ENCODE measurements around the gene MACC1. TPM values are rescaled to one million over a fixed set of nuclear protein-coding genes. Genes with fewer than 3 reads are reported as not detected.
A peak's percentile ranks its signal among the peaks of the same experiment; 100 is the strongest.

MACC1 gene
- polyA plus RNA-seq, 1 of the 3 experiments (the other 2 are of a cell fraction) = not detected

GRCh38 chr7:20199015-20199737 is 18.0 kb downstream of the MACC1 start:
- Histone ChIP-seq H2AFZ (ENCODE audit: low read depth) (peak overlapping the region; percentile 70), H3K4me3 (ENCODE audit: low read depth in 2 of 2, low read length in 1 of 2) (no peak overlapping the region), H3K27ac (ENCODE audit: low read depth in 2 of 2, low read length in 1 of 2) (peak overlapping the region in 1 of 2 experiments; percentile 39; a peak in 2 of 4 replicates), H3K4me2 (peak overlapping the region; percentile 16; the same call in 1 of the 2 replicates), H3K9ac (no peak overlapping the region), H3K36me3 (replicated peaks in 1 of 2; ENCODE audit: control insufficient read depth in 1 of 2, insufficient read depth in 2 of 2, low read length in 1 of 2) (no peaks in the 10 kb centered on the region), H3K9me3 (no peaks in the 10 kb centered on the region), H3K27me3 (ENCODE audit: insufficient read depth) (no peaks in the 10 kb centered on the region), H3K4me1 (ENCODE audit: control insufficient read depth in 1 of 2, insufficient read depth in 2 of 2, low read depth in 1 of 2, low read length in 1 of 2) (peaks cover 0 to 9% of the 10 kb centered on the region in 2 experiments; a peak in 2 of 4 replicates), H3K9me2 (no peaks in the 10 kb centered on the region), H3F3A (replicated peaks; ENCODE audit: insufficient read depth) (peaks cover 7% of the 10 kb centered on the region), H3K79me2 (ENCODE audit: insufficient read depth) (no peaks in the 10 kb centered on the region), H4K20me1 (ENCODE audit: insufficient read depth) (no peaks in the 10 kb centered on the region)
- POLR2A ChIA-PET = no interaction called here
- CTCF ChIA-PET = interaction anchor here (1.4 to 2.5 kb wide), 2 partner anchors 22 to 28 kb away, joined by 3 to 6 read pairs; no protein-coding TSS in a partner anchor
- 73% methylated on average over 2 of the region's 2 CpGs for WGBS (ENCODE audit: low lambda C conversion rate)
- peak; percentile 13 for DNase-seq
- TF ChIP-seq ELF1 (IDR thresholded peaks at IDR 0.05) (peak; percentile 75; the same call in 1 of the 2 replicates), USF2 (IDR thresholded peaks at IDR 0.05; ENCODE audit: borderline replicate concordance, low read depth, low read length) (no peak), RFX5 (IDR thresholded peaks at IDR 0.05; ENCODE audit: low read length) (no peak), USF1 (IDR thresholded peaks at IDR 0.05; ENCODE audit: borderline replicate concordance, low read depth) (no peak), JUND (IDR thresholded peaks at IDR 0.05) (no peak; the same call in none of the 2 replicates), FOSL2 (IDR thresholded peaks at IDR 0.05; ENCODE audit: borderline replicate concordance, low read depth) (peak; percentile 28; the same call in 1 of the 2 replicates), POLR2AphosphoS5 (IDR thresholded peaks at IDR 0.05; ENCODE audit: low read depth, low read length) (no peak), NFIC (IDR thresholded peaks at IDR 0.05; ENCODE audit: borderline replicate concordance) (peak; percentile 51; the same call in 1 of the 2 replicates), TCF12 (IDR thresholded peaks at IDR 0.05) (peak; percentile 55; the same call in 1 of the 2 replicates), ZBTB33 (IDR thresholded peaks at IDR 0.05; ENCODE audit: borderline replicate concordance, low read depth) (no peak), REST (IDR thresholded peaks at IDR 0.05; ENCODE audit: low read depth, low read length) (peak; percentile 35; the same call in 1 of the 2 replicates), GABPA (IDR thresholded peaks at IDR 0.05; ENCODE audit: low read depth) (peak; percentile 47; the same call in 1 of the 2 replicates), YY1 (IDR thresholded peaks at IDR 0.05; ENCODE audit: low read depth) (no peak), RCOR1 (IDR thresholded peaks at IDR 0.05; ENCODE audit: low read length) (no peak), TAF1 (IDR thresholded peaks at IDR 0.05; ENCODE audit: borderline replicate concordance, low read depth, low read length) (no peak; the same call in 1 of the 2 replicates), EP300 (IDR thresholded peaks at IDR 0.05; ENCODE audit: borderline replicate concordance in 1 of 2, low read depth in 1 of 2, low read length in 1 of 2) (no peak), TEAD4 (IDR thresholded peaks at IDR 0.05; ENCODE audit: borderline replicate concordance, insufficient read depth) (no peak), MAX (IDR thresholded peaks at IDR 0.05; ENCODE audit: low read depth) (peak; percentile 64; the same call in 1 of the 2 replicates), FOXJ3 (CRISPR knock-in tag; IDR thresholded peaks at IDR 0.05) (no peak), SIN3A (IDR thresholded peaks at IDR 0.05; ENCODE audit: borderline replicate concordance, low read depth, low read length) (no peak), CTCF (IDR thresholded peaks at IDR 0.05) (no peak), SMC3 (IDR thresholded peaks at IDR 0.05; ENCODE audit: low read depth, low read length) (no peak), RXRA (IDR thresholded peaks at IDR 0.05; ENCODE audit: borderline replicate concordance, low read depth) (no peak), GATA2 (CRISPR knock-in tag; IDR thresholded peaks at IDR 0.05) (no peak)
